ENCODE results near the gene TENM4.

Gene TENM4

GRCh38 chr11:79329561-79329960 is 111.3 kb downstream of the TENM4 start:
- no peak for ATAC-seq
- TF ChIP-seq ZFP3 (CRISPR knock-in tag; IDR thresholded peaks at IDR 0.05) (no peak), GLIS3 (CRISPR knock-in tag; IDR thresholded peaks at IDR 0.05) (no peak), ARNTL (CRISPR knock-in tag; IDR thresholded peaks at IDR 0.05; ENCODE audit: borderline replicate concordance, low read depth) (no peak), TOX (CRISPR knock-in tag; IDR thresholded peaks at IDR 0.05; ENCODE audit: borderline replicate concordance) (no peak), ESRRG (CRISPR knock-in tag; IDR thresholded peaks at IDR 0.05) (no peak), CSRNP3 (CRISPR knock-in tag; IDR thresholded peaks at IDR 0.05) (no peak), ZC3H10 (CRISPR knock-in tag; IDR thresholded peaks at IDR 0.05) (no peak), ZNF70 (CRISPR knock-in tag; IDR thresholded peaks at IDR 0.05) (no peak), BACH2 (CRISPR knock-in tag; IDR thresholded peaks at IDR 0.05; ENCODE audit: borderline replicate concordance) (no peak), OSR1 (CRISPR knock-in tag; IDR thresholded peaks at IDR 0.05) (no peak), SNAI2 (CRISPR knock-in tag; IDR thresholded peaks at IDR 0.05) (no peak), ZNF8 (CRISPR knock-in tag; IDR thresholded peaks at IDR 0.05) (no peak), CSDC2 (CRISPR knock-in tag; IDR thresholded peaks at IDR 0.05) (no peak), TCF4 (CRISPR knock-in tag; IDR thresholded peaks at IDR 0.05; ENCODE audit: borderline replicate concordance) (no peak), CREB5 (CRISPR knock-in tag; IDR thresholded peaks at IDR 0.05; ENCODE audit: low read depth) (no peak), RARB (CRISPR knock-in tag; IDR thresholded peaks at IDR 0.05) (no peak), ZNF565 (CRISPR knock-in tag; conservative IDR thresholded peaks at IDR 0.05; ENCODE audit: low read depth) (no peak), ZFP30 (CRISPR knock-in tag; IDR thresholded peaks at IDR 0.05) (no peak)
- TF ChIP-seq, protein P1, sequence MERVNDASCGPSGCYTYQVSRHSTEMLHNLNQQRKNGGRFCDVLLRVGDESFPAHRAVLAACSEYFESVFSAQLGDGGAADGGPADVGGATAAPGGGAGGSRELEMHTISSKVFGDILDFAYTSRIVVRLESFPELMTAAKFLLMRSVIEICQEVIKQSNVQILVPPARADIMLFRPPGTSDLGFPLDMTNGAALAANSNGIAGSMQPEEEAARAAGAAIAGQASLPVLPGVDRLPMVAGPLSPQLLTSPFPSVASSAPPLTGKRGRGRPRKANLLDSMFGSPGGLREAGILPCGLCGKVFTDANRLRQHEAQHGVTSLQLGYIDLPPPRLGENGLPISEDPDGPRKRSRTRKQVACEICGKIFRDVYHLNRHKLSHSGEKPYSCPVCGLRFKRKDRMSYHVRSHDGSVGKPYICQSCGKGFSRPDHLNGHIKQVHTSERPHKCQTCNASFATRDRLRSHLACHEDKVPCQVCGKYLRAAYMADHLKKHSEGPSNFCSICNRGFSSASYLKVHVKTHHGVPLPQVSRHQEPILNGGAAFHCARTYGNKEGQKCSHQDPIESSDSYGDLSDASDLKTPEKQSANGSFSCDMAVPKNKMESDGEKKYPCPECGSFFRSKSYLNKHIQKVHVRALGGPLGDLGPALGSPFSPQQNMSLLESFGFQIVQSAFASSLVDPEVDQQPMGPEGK (CRISPR knock-in tag; IDR thresholded peaks at IDR 0.05; ENCODE audit: borderline replicate concordance): no peak
- TF ChIP-seq, protein P2, sequence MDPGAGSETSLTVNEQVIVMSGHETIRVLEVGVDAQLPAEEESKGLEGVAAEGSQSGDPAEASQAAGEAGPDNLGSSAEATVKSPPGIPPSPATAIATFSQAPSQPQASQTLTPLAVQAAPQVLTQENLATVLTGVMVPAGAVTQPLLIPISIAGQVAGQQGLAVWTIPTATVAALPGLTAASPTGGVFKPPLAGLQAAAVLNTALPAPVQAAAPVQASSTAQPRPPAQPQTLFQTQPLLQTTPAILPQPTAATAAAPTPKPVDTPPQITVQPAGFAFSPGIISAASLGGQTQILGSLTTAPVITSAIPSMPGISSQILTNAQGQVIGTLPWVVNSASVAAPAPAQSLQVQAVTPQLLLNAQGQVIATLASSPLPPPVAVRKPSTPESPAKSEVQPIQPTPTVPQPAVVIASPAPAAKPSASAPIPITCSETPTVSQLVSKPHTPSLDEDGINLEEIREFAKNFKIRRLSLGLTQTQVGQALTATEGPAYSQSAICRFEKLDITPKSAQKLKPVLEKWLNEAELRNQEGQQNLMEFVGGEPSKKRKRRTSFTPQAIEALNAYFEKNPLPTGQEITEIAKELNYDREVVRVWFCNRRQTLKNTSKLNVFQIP (CRISPR knock-in tag; IDR thresholded peaks at IDR 0.05; ENCODE audit: borderline replicate concordance, low read depth): no peak

- TF ChIP-seq ZNF565 (CRISPR knock-in tag; conservative IDR thresholded peaks at IDR 0.05; ENCODE audit: low read depth) (no peak), GLIS3 (CRISPR knock-in tag; IDR thresholded peaks at IDR 0.05) (no peak), CSRNP3 (CRISPR knock-in tag; IDR thresholded peaks at IDR 0.05) (no peak), CSDC2 (CRISPR knock-in tag; IDR thresholded peaks at IDR 0.05) (no peak), ISL1 (CRISPR knock-in tag; IDR thresholded peaks at IDR 0.05) (no peak), SNAI2 (CRISPR knock-in tag; IDR thresholded peaks at IDR 0.05) (no peak), ESRRG (CRISPR knock-in tag; IDR thresholded peaks at IDR 0.05) (no peak), TOX (CRISPR knock-in tag; IDR thresholded peaks at IDR 0.05; ENCODE audit: borderline replicate concordance) (no peak), RARB (CRISPR knock-in tag; IDR thresholded peaks at IDR 0.05) (no peak), BACH2 (CRISPR knock-in tag; IDR thresholded peaks at IDR 0.05; ENCODE audit: borderline replicate concordance) (no peak), ZC3H10 (CRISPR knock-in tag; IDR thresholded peaks at IDR 0.05) (no peak), OSR1 (CRISPR knock-in tag; IDR thresholded peaks at IDR 0.05) (no peak), ZNF8 (CRISPR knock-in tag; IDR thresholded peaks at IDR 0.05) (no peak), CREB5 (CRISPR knock-in tag; IDR thresholded peaks at IDR 0.05; ENCODE audit: low read depth) (no peak)
- TF ChIP-seq, protein P1 (CRISPR knock-in tag; IDR thresholded peaks at IDR 0.05; ENCODE audit: borderline replicate concordance): no peak
- TF ChIP-seq, protein P2 (CRISPR knock-in tag; IDR thresholded peaks at IDR 0.05; ENCODE audit: borderline replicate concordance, low read depth): no peak
- TF ChIP-seq, protein P3, sequence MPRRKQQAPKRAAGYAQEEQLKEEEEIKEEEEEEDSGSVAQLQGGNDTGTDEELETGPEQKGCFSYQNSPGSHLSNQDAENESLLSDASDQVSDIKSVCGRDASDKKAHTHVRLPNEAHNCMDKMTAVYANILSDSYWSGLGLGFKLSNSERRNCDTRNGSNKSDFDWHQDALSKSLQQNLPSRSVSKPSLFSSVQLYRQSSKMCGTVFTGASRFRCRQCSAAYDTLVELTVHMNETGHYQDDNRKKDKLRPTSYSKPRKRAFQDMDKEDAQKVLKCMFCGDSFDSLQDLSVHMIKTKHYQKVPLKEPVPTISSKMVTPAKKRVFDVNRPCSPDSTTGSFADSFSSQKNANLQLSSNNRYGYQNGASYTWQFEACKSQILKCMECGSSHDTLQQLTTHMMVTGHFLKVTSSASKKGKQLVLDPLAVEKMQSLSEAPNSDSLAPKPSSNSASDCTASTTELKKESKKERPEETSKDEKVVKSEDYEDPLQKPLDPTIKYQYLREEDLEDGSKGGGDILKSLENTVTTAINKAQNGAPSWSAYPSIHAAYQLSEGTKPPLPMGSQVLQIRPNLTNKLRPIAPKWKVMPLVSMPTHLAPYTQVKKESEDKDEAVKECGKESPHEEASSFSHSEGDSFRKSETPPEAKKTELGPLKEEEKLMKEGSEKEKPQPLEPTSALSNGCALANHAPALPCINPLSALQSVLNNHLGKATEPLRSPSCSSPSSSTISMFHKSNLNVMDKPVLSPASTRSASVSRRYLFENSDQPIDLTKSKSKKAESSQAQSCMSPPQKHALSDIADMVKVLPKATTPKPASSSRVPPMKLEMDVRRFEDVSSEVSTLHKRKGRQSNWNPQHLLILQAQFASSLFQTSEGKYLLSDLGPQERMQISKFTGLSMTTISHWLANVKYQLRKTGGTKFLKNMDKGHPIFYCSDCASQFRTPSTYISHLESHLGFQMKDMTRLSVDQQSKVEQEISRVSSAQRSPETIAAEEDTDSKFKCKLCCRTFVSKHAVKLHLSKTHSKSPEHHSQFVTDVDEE (CRISPR knock-in tag; IDR thresholded peaks at IDR 0.05): no peak
- ATAC-seq: no peak
Observed at GRCh38 chr11:79328402-79328801, 112.4 kb downstream of the TENM4 start.
